Measurements from ENCODE around the gene PHOSPHO2. TPM values are rescaled to one million over a fixed set of nuclear protein-coding genes. Genes with fewer than 3 reads are reported as not detected.

Gene PHOSPHO2
- total RNA-seq, 1 experiment from 2014 or later, result 5.9 TPM

DNA sequence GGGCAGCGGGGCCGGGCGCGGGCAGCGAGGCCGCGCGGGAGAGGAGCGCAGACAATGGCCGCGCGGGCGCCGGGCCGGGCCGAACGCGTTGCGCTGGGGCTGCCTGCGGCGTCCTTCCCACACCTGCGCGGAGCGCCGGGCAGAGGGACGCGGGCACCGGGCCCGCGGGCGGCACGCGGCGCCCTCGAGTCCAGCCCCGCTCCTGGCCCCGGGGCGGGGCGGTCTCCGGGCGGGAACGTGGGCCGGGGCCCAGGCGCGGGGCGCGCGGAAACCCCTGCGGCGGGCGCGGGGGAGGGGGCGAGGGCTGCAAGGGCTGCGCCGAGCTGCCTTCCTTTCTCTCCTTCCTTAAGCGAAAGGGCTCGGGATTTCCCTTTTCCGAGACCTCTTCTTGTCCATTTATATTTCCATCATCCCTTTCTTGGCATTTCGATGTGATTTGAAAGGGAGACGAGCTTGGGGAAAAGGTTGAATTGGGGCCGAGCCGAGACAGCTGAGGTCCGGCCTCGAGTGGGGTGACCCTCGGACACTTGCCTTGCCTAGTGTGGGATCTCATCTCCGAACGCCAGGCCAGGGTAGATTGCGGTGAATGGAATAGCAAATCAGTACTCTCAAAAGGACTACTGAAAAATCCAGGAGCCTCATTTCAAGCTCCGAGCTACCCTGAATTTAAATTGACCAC lies 40.0 kb downstream of the PHOSPHO2 start:
- Histone ChIP-seq H3K9me2 (replicated peaks; ENCODE audit: low read length) (no peaks in the 10 kb centered on the region), H3K9ac (ENCODE audit: low read length) (peak overlapping the region; percentile 61; the same call in 1 of the 2 replicates), H2AFZ (ENCODE audit: low read length) (peak overlapping the region; percentile 77), H3F3A (ENCODE audit: low read length, unreplicated experiment) (no peaks in the 10 kb centered on the region), H3K9me3 (ENCODE audit: low read length) (no peaks in the 10 kb centered on the region), H3K4me1 (ENCODE audit: insufficient read depth, low read length) (peaks cover 21% of the 10 kb centered on the region), H3K27me3 (ENCODE audit: low read length) (no peaks in the 10 kb centered on the region), H3K4me2 (ENCODE audit: low read length) (peak overlapping the region; percentile 91), H4K20me1 (ENCODE audit: low read length) (no peaks in the 10 kb centered on the region), H3K27ac (ENCODE audit: low read length) (no peak overlapping the region), H3K79me2 (ENCODE audit: low read length) (peaks cover 27% of the 10 kb centered on the region), H3K4me3 (ENCODE audit: low read length) (peak overlapping the region; percentile 87), H3K36me3 (ENCODE audit: low read depth, low read length) (no peaks in the 10 kb centered on the region)
- intact Hi-C loops (cut with micrococcal nuclease), result no loop called here
- peak; percentile 61 for ATAC-seq
- CTCF ChIA-PET, result no interaction called here
- TF ChIP-seq, protein P1, sequence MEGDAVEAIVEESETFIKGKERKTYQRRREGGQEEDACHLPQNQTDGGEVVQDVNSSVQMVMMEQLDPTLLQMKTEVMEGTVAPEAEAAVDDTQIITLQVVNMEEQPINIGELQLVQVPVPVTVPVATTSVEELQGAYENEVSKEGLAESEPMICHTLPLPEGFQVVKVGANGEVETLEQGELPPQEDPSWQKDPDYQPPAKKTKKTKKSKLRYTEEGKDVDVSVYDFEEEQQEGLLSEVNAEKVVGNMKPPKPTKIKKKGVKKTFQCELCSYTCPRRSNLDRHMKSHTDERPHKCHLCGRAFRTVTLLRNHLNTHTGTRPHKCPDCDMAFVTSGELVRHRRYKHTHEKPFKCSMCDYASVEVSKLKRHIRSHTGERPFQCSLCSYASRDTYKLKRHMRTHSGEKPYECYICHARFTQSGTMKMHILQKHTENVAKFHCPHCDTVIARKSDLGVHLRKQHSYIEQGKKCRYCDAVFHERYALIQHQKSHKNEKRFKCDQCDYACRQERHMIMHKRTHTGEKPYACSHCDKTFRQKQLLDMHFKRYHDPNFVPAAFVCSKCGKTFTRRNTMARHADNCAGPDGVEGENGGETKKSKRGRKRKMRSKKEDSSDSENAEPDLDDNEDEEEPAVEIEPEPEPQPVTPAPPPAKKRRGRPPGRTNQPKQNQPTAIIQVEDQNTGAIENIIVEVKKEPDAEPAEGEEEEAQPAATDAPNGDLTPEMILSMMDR (conservative IDR thresholded peaks at IDR 0.05; ENCODE audit: low read depth, low read length), result no peak
- no peak for TF ChIP-seq EZH2phosphoT487 (IDR thresholded peaks at IDR 0.05; ENCODE audit: borderline replicate concordance, low read length)
- no peak for TF ChIP-seq EZH2 (IDR thresholded peaks at IDR 0.05; ENCODE audit: low read length, unreplicated experiment)
- BruUV-seq (replicated peaks), result TSS peak; percentile 48
- peak; percentile 24 for DNase-seq
- POLR2A ChIA-PET (ENCODE audit: unreplicated experiment), result interaction anchor here (0.7 kb wide), 1 partner anchor 93 kb away, joined by 8 read pairs; no protein-coding TSS in a partner anchor

DNA sequence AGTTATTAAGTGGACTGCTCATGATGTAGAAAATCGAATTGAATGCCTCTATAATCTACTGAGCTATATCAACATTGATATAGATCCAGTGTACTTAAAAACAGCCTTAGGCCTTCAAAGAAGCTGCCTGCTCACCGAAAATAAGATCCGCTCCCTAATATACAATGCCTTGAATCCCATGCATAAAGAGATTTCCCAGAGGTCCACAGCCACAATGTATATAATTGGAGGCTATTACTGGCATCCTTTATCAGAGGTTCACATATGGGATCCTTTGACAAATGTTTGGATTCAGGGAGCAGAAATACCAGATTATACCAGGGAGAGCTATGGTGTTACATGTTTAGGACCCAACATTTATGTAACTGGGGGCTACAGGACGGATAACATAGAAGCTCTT lies 41.4 kb downstream of the PHOSPHO2 start:
- Histone ChIP-seq H3K9me2 (replicated peaks; ENCODE audit: low read length) (no peaks in the 10 kb centered on the region), H3K79me2 (ENCODE audit: low read length) (peaks cover 27% of the 10 kb centered on the region), H3K9me3 (ENCODE audit: low read length) (no peaks in the 10 kb centered on the region), H3K4me3 (ENCODE audit: low read length) (no peak overlapping the region), H3K27me3 (ENCODE audit: low read length) (no peaks in the 10 kb centered on the region), H3K4me2 (ENCODE audit: low read length) (peak overlapping the region; percentile 44; the same call in 1 of the 2 replicates), H3K4me1 (ENCODE audit: insufficient read depth, low read length) (peaks cover 21% of the 10 kb centered on the region), H3K27ac (ENCODE audit: low read length) (no peak overlapping the region), H3K9ac (ENCODE audit: low read length) (no peak overlapping the region), H4K20me1 (ENCODE audit: low read length) (no peaks in the 10 kb centered on the region), H3K36me3 (ENCODE audit: low read depth, low read length) (no peaks in the 10 kb centered on the region), H3F3A (ENCODE audit: low read length, unreplicated experiment) (no peaks in the 10 kb centered on the region), H2AFZ (ENCODE audit: low read length) (no peak overlapping the region)
- no peak for ATAC-seq
- intact Hi-C loops (cut with micrococcal nuclease), result no loop called here
- ChIA-PET POLR2A (ENCODE audit: unreplicated experiment) (no interaction called here), CTCF (no interaction called here)
- no peak for DNase-seq
- TF ChIP-seq EZH2 (IDR thresholded peaks at IDR 0.05; ENCODE audit: low read length, unreplicated experiment), result no peak
- TF ChIP-seq, protein P1 (conservative IDR thresholded peaks at IDR 0.05; ENCODE audit: low read depth, low read length), result no peak
- TF ChIP-seq EZH2phosphoT487 (IDR thresholded peaks at IDR 0.05; ENCODE audit: borderline replicate concordance, low read length), result no peak
- no TSS peak for BruUV-seq (replicated peaks)

DNA sequence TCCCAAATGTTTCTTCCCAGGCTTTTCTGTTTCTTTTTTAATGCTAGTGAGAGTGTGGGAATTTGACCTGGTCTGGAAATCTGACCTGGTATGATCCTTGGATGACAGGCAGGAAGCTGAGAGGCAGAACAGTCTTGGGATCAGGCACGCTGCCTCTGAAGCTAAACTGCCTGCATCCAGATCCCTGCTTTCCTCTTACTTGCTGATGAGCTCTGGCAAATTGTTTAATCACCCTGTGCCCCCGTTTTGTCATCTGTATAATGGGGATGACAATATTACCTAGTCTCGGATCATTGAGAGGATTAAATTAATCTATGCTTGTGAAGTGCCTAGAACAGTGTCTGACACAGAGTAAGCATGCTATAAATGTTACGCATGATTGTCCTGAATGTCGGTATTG lies 42.6 kb downstream of the PHOSPHO2 start:
- no peaks in the 10 kb centered on the region for H4K20me1 ChIP-seq (ENCODE audit: low read length)
- H2AFZ ChIP-seq (ENCODE audit: low read length), result no peak overlapping the region
- no peaks in the 10 kb centered on the region for H3F3A ChIP-seq (ENCODE audit: low read length, unreplicated experiment)
- CTCF ChIA-PET, result no interaction called here
- H3K36me3 ChIP-seq (ENCODE audit: low read depth, low read length), result no peaks in the 10 kb centered on the region
- H3K9me2 ChIP-seq (replicated peaks; ENCODE audit: low read length), result no peaks in the 10 kb centered on the region
- no peak overlapping the region for H3K27ac ChIP-seq (ENCODE audit: low read length)
- no peaks in the 10 kb centered on the region for H3K27me3 ChIP-seq (ENCODE audit: low read length)
- H3K79me2 ChIP-seq (ENCODE audit: low read length), result peaks cover 27% of the 10 kb centered on the region
- peak overlapping the region; percentile 44 for H3K4me2 ChIP-seq (ENCODE audit: low read length)
- TF ChIP-seq EZH2phosphoT487 (IDR thresholded peaks at IDR 0.05; ENCODE audit: borderline replicate concordance, low read length) (no peak), EZH2 (IDR thresholded peaks at IDR 0.05; ENCODE audit: low read length, unreplicated experiment) (no peak)
- TF ChIP-seq, protein P1 (conservative IDR thresholded peaks at IDR 0.05; ENCODE audit: low read depth, low read length), result no peak
- POLR2A ChIA-PET (ENCODE audit: unreplicated experiment), result no interaction called here
- no peak for DNase-seq
- peak overlapping the region; percentile 23; the same call in 1 of the 2 replicates for H3K4me3 ChIP-seq (ENCODE audit: low read length)
- intact Hi-C loops (cut with micrococcal nuclease), result no loop called here
- ATAC-seq, result no peak
- H3K9ac ChIP-seq (ENCODE audit: low read length), result no peak overlapping the region
- no TSS peak for BruUV-seq (replicated peaks)
- no peaks in the 10 kb centered on the region for H3K9me3 ChIP-seq (ENCODE audit: low read length)
- peaks cover 21% of the 10 kb centered on the region for H3K4me1 ChIP-seq (ENCODE audit: insufficient read depth, low read length)

Measured in PC-3 (cell line).